Amniotic epithelial cell (primary cell): Measurements from ENCODE around the gene PHYKPL.
"Not testable (repeated sequence)": the region's sequence is repeated elsewhere in the genome, so short reads cannot be mapped to it uniquely, and the experiment has no call there.

Experiments used
- DNase-seq: peaks from one replicate; pipeline ENCODE4 v3.0.0-alpha.2; 2010; ENCODE audit warnings: low read depth

PHYKPL gene

DNA sequence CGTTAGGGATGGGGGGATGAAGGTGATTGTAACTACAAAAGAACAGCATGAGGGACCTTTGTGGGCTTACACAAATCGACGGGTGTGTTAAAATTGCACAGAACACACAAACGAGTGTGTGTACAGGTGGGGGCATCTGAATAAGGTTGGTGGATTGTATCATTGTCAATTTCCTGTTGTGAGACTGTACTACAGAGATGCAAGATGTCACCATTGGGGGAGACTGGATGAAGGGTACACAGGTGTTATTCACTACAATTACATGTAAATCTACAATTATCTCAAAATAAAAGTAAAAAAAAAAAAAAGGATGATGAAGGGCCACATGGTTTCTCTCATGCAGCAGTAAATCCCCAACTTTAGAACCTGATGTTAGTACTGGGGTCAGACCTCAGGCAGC is 31.4 kb upstream of the PHYKPL start:
- DNase-seq = no peak

GRCh38 chr5:178261666-178262600 is 29.3 kb upstream of the PHYKPL start:
- no peak for DNase-seq

- DNase-seq = no peak
These were observed 27.3 kb upstream of the PHYKPL start for GRCh38 chr5:178259623-178260536.

GRCh38 chr5:178257650-178258049 is 25.0 kb upstream of the PHYKPL start:
- no peak for DNase-seq

GRCh38 chr5:178256746-178257145 is 24.1 kb upstream of the PHYKPL start:
- DNase-seq = no peak

- not testable (repeated sequence) for DNase-seq
These were observed 21.0 kb upstream of the PHYKPL start for GRCh38 chr5:178253632-178254031.

GRCh38 chr5:178252258-178252657 is 19.7 kb upstream of the PHYKPL start:
- DNase-seq = no peak

DNA sequence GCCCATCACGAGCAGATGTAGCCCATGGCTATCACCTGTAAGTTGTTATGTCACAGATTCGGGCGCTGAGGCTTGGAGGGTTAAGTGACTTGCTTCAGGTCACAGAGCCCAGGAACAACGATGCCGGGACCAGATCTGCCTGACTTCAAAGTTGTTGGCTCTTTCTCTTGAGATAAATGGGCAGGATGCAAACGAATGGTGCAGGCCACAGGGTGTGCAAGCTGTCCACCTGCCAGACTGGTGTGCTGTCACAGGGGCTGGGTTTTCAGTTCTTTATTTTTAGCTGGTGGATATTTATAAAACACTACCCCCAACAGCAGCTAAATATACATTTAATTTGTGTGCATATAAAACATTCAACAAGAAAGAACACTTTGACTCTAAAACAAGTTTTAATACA is 17.7 kb upstream of the PHYKPL start:
- DNase-seq = no peak

- peak; percentile 56 for DNase-seq
These were observed 16.8 kb upstream of the PHYKPL start for GRCh38 chr5:178249191-178249989.

- no peak for DNase-seq
These were observed 16.1 kb upstream of the PHYKPL start for GRCh38 chr5:178248750-178249149.

DNA sequence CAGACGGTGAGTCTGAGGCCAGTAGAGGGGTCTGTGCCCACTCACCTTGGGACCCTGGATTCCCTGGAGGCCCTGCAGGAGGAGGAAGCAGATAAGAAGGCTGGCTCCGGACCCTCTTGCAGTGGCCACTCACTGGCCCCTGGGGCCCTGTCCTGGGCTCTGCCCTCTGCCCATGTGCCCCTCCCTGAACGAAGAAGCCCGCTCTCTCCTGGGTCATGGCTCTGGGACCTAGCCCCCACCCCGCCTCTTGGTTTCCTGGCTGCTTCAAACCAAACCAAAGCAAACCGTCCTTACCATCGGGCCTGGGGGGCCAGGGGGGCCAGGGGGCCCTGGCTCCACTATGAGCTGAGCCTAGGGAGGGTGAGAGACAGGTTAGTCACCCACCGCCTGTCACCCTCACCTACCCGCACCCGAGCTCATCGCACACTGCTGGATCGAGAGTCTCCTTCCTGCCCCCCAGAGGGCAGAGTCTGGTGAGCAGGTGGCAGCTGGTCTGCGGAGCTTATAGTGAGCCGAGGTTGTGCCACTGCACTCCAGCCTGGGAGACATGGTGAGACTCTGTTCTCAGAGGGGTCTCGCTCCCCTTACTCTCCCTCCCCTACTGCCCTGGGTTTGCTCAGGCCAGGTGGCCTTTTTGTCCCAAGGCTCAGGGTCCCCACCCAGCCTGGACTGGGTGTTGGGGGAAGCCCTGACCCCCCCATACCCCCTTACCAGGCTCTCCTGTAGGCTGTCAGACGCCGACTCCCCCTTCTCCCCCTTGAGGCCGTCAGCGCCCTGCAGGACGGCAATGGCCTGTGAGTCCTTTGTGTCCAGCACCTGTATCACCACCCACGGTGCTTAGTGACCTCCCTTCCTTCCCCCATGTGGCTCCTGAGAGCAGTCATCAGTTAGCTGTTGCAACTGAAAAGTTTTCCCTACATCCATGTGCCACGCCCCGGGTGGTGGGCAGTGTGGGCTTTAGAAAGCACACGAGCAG is 15.2 kb upstream of the PHYKPL start:
- DNase-seq = no peak

DNA sequence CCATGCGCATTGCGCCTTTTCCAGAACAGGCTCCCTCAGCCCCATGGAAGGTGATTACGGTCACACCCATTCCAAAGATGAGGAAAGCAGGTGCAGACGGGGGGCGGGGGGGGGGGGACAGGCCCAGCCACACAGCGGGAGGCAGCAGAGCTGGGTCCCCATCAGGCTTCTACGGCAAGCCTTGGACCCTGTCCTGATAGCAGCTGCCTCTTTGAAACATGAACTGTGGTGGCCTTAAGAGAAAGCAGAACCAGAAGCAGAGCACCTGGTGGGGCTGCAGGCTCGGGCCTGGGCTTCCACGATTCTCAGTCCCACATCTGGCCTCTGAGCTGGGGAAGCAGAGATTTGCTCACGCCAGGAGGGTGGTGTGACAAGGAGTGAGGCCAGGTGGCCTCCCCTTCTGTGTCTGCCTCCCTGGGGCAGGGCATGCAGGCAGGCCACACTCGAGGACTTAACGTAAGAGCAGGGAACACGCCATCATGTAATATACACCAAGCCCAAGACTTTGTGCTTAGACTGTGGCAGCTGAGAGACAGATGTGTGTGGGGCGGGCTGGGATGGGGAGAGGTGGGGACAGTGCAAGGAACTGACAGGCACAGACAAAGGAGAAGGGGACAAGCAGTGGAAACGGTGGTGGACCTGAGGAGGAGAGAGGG is 14.2 kb upstream of the PHYKPL start:
- DNase-seq = no peak

DNA sequence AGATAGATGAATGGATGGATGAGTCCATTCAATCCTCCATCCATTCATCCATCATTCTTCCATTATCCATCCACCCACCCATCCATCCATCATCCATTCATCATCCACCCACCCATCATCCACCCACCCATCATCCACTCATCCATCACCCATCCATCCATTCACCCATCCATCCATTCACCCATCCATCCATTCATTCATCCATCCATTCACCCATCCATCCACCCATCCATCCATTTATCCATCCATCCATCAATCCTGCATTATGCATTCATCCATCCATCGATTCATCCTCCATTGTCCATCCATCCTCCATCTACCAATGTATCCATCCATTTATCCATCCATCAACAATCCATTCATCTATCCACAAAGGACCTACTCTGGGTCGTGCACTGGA is 12.8 kb upstream of the PHYKPL start:
- no peak for DNase-seq

GRCh38 chr5:178244576-178244975 is 12.0 kb upstream of the PHYKPL start:
- DNase-seq = peak; percentile 36

DNA sequence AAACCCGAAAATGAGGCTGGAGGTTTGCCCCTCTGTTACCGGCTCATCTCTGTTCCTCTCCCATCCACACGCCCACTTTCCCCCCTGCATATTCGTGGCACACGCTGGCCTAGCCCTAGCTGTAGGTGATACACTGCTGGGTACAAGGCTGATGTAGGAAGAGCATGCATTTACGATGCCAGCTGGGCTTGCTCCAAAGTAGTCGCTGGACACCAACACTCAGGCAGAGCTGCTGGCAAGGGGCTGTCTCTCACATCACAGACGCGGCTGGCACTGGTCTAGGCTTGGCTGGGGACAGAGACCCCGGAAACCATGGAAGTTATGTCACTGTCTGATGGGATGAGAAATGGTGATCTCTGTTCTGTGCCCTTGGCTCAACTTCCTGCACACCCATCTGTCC is 9.8 kb upstream of the PHYKPL start:
- DNase-seq = no peak

DNA sequence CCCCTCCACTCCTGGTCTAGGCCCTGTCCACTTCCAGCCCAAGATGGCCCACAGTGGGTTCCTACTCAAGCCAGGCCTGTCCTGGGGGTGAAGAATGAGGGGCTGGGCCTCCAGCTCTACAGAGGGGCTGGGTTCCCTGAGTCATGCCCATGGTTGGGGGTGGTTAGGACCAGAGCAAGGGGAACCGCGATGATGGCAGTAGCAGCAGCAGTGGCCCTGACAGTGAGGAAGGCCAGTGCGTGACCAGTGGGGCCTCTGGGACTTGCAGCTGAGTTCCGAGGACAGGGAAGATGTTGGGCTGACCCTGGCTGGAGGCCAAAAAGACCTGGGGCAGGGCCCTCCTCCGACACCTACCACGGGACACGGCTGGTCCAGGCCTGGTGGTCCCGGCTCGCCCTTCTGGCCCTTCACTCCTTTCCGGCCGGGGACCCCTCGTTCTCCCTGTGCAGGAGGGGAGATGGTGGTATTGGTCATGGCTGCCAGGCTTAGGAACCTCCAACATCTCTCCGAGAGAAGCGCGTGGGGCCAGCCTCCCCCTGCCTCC is 9.2 kb upstream of the PHYKPL start:
- DNase-seq = no peak

GRCh38 chr5:178241231-178241663 is 8.6 kb upstream of the PHYKPL start:
- no peak for DNase-seq

- DNase-seq = no peak
These were observed 8.2 kb upstream of the PHYKPL start for GRCh38 chr5:178240766-178241165.

- no peak for DNase-seq
These were observed 7.7 kb upstream of the PHYKPL start for GRCh38 chr5:178240341-178240741.
